Measurements from ENCODE around the gene FRS2. TPM values are rescaled to one million over a fixed set of nuclear protein-coding genes. Genes with fewer than 3 reads are reported as not detected.
"Not testable (repeated sequence)": the region's sequence is repeated elsewhere in the genome, so short reads cannot be mapped to it uniquely, and the experiment has no call there.

The FRS2 gene, protein sequence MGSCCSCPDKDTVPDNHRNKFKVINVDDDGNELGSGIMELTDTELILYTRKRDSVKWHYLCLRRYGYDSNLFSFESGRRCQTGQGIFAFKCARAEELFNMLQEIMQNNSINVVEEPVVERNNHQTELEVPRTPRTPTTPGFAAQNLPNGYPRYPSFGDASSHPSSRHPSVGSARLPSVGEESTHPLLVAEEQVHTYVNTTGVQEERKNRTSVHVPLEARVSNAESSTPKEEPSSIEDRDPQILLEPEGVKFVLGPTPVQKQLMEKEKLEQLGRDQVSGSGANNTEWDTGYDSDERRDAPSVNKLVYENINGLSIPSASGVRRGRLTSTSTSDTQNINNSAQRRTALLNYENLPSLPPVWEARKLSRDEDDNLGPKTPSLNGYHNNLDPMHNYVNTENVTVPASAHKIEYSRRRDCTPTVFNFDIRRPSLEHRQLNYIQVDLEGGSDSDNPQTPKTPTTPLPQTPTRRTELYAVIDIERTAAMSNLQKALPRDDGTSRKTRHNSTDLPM
- total RNA-seq, result 25.2 TPM
- long read RNA-seq, partial matches to known transcripts, result 0 of 1 reads
- long read RNA-seq, other reads (novel, unspliced or antisense), result 0 of 1 reads

DNA sequence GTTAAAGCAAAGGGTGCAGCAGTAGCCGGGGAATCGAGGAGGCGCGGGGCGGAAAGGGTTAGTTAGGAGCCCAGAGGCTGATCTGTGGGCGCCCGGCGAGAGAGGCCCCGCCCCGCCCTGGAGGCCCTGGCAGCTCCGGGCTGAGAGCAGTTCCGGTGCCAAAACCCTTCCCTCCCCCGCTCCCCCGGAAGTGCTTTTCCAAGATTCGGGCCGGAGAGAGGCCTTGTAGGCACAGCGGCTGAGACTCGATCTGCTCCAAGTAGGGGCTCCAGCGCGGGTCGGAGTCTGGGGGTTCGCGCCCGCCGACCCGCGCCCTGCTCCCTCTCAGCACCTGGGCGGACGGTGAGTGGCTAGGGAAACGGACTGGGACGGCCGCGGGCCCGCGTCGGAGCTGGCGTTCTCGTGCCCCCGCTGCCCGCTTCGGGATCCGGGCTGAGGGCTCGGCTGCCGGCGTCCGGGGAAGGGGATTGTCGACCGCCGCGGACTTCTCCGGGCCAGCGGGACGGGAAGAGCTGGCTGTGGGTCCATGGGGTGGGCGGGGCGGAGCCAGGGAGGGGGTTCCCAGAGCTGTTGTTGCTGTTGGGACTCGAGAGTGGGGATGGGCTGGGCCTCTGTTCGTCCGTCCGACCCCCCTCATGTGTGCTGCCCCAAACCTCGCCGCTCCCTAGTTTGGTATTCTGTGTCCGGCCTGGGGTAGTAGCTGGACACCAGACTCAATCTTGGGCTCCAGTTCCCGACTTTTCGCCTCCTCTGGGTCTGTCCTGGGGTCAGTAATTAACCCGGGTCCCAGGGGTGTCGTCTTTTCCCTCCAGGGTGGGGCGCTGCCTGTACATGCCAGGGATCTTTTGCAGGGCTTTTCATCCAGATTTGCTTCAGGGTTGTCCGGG is at the start of gene FRS2:
Gene FRS2, plus strand, starts transcription at position 200 of the 887 bp plus-strand sequence. CDS start 98,643 bp downstream, outside the sequence.
- intact Hi-C loops (cut with micrococcal nuclease), result no loop called here
- DNase-seq (peak; percentile 95), ATAC-seq (peak; percentile 99)

DNA sequence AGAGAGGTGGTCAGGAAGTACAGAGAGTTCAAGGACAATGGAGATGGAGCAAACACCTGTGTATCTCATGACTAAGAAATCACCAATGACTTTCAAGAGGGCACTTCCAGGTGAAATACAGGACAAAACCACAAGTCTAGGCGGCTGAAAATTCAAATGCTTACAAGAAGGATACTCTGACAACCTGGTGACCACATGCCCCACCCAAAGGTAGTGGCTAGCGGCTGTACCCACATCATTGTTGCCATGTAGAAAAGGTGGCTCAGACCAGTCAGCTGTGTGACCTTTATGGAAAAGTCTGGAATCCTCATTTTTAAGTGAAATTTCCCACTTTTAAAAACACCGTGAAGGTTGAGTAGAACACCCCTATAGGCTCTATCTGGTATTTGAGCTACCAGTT is 48.6 kb upstream of the FRS2 start:
- intact Hi-C loops (cut with micrococcal nuclease), result no loop called here
- DNase-seq (no peak), ATAC-seq (no peak)

DNA sequence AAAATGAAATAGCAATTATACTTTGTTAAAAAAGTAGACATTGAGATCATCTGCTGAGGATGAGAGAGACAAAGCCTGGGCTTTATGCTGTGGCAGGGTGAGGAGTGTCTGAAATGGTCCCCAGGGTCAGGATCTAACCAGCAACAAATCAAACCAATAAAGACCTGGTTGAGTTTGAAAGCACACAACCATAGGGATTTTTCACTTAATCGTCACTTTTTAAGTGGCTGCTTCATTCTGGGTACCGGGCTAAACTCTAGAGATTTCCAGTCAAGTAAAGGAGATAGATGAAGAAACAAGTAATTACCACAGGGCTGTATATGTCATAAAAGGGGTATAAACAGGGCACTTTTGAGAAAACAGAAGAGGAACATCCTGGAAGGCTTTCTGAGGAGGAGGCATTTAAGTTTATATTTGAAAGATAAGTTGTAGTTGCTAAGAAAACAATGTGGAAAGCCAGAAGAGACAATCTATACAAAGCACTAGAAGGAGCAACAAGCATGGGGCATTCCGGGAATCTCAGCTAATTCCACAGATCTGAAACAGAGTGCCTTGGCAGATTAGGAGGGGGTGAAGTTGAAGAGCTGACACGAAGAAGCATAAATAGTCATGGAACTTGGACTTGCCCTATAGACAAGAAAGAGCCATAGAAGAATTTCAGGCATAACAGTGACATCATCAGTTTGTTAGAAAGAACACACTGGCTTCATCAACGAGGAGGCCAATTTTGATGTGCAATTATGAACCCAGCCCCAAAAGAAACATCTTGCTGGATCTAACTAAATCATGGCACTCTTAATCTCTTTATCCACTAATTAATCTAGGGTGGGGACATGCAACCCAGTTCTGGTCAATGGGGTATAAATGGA is 46.9 kb upstream of the FRS2 start:
- intact Hi-C loops (cut with micrococcal nuclease), result no loop called here
- no peak for ATAC-seq
- no peak for DNase-seq

DNA sequence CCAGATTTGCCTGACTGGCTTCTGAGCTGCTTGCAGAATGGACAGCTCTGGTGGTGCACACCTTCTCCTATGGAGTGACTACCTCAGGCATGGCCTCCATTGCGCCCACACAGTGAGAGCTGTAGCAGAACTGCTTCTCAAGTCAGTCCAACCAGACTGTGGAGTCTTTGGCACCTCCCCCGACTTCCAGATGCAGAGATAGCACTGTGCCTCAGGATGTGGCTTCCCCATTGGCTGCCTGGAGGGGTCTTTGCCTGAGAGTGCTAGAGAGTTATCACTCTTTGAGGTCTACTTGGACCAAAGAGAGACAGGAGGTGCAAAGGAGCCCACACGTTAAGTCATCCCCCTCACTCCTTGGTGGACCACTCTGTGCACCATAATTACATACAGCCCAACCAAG is 44.8 kb upstream of the FRS2 start:
- intact Hi-C loops (cut with micrococcal nuclease), result no loop called here
- DNase-seq (no peak), ATAC-seq (no peak)

DNA sequence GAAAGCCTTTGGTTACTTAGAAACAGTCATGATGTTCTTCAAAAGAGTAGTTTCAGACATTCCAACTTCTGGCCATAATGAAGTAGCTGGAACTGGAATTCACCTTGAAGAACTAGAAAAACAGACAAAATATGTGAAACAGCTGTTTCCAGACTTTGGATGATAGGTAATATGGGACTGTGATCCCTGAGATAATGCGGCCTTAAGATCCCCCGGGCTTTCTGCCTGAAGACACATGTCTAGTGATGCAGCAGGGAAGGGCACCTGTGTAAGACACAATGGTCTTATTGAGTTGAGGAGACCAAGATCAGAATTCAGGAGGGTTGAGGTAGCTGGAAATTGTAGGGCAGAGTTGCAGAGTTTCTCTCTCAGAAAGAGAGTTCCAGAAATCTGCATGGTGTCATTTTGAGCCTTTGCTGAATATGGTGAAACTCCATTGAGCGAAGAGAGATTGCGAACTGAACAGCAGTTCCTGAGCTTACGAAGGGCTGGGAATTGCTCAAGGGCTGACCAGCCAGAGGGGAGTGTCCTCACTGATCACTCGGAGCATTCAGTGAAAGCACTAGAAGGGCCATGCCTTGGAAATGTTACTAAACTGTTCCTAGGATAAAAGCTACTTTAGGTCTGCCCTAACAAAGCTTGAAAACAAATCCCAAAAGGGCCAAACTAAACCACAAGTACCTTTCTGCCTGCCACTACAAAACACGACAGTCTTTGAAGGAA is 41.7 kb upstream of the FRS2 start:
- intact Hi-C loops (cut with micrococcal nuclease), result no loop called here
- DNase-seq (no peak), ATAC-seq (no peak)

DNA sequence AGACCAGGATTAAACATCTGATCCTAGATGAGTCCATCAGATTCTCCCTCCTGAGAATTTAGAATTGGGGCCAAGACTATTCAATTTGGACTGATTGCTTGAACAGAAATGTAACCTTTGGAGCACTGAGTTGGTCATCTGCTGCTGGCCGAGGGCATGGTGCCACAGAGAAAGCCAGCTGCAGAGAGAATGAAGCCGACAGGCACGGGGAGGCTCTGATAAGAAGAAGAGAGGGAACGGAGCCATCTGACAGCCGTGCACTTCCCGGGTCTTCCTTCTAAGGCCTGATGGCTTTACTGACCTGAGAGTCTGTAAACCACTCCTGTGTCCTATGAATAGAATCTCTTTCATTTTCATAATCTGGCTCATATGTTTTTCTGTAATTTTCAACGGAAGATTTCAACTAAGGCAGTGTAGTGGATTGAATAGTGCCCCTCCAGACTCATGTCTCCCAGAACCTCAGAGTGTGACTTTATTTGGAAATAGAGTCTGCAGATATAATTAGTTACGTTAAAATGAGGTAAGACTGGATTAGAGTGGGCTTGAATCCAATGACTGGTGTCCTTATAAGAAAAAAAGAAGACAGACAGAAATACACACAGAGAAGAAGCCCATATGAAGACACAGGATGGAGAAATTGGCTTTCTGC is 39.1 kb upstream of the FRS2 start:
- DNase-seq (peak; percentile 62), ATAC-seq (peak; percentile 92)
- intact Hi-C loops (cut with micrococcal nuclease), result no loop called here

DNA sequence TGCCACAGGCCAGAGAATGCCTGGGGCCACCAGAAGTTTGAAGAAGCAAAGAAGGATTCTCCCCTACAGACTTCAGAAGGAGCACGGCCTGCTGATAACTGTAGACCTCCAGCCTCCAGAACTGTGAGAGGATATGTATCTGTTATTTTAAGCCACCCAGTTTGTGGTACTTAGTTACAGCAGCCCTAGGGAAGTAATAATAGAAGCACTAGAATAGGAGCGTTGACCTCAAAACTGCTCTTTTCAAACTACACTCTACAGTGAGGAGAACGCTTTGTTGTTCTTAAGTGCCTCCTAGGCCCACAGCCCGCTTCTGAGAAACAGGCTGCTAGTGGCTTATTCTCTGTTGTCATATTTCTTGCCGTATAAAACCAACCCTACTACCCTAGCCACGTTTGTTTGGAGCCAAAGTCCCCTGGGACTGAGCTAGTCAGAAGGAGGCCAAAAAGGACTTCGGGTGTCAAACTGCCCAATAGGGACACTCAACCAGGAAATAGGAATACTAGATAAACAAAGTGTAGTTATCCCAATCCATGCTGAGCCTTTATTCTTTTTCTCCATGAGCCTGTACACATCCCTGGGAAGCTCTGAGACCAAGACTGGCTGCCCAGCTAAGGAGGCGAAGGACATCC is 38.5 kb upstream of the FRS2 start:
- intact Hi-C loops (cut with micrococcal nuclease), result no loop called here
- ATAC-seq (peak; percentile 85), DNase-seq (no peak)

DNA sequence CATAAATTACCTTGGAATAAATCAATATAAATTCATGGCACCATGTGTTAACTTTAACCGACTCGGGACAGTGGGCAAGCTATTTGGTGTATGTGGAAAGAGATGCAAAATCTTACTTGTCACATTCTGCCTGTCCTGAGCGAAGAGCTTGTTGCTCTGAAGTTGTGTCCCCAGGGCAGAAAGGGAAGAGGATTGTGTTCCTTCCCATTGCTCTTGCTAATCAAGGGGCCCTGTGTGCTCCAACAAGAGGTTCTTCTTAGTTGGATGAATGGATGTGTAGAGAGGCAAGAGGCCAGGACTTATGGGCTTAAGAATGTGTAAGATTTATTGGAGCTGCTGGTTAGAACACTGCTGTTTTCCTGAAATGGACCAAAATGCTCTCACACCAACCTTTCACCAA is 36.5 kb upstream of the FRS2 start:
- intact Hi-C loops (cut with micrococcal nuclease), result no loop called here
- no peak for ATAC-seq
- DNase-seq, result no peak

DNA sequence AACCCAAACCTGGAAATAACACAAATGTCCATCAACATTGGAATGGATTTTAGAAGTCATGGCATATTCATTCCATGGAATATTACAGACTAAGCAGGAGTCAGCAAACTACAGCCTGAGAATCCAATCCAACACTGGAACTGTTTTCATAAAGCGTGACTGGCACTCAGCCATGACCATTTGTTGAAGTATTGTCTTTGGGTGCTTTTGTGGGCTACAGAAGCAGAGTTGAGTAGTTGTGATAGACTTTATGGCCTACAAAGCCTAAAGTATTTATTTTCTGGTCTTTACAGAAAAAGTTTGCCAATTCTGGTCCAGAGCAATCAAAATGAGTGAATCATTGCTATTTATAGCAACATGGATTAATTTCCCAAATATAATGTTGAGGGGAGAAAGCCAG is 34.5 kb upstream of the FRS2 start:
- intact Hi-C loops (cut with micrococcal nuclease), result no loop called here
- ATAC-seq, result no peak

DNA sequence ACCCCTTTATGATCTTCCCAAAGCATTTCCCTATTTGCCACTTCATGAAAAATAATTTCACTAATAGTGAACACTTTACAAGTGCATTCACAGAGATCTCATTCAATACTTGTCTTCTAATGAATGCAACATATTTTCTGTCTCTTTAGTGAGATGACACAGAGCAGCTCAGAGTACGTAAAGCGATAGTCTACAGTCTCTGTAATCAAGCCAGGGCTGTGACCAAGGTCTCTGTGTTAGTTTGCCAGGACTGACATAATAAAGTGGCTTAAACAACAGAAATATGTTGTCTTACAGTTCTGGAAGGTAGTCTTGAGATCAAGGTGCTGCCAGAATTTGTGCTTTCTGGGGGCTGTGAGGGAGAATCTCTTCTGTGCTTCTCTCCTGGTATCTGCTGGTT is 33.1 kb upstream of the FRS2 start:
- ATAC-seq, result no peak
- intact Hi-C loops (cut with micrococcal nuclease), result no loop called here

More for the DNA sequence above, 34.5 kb upstream of the FRS2 start:
- no peak for DNase-seq

DNA sequence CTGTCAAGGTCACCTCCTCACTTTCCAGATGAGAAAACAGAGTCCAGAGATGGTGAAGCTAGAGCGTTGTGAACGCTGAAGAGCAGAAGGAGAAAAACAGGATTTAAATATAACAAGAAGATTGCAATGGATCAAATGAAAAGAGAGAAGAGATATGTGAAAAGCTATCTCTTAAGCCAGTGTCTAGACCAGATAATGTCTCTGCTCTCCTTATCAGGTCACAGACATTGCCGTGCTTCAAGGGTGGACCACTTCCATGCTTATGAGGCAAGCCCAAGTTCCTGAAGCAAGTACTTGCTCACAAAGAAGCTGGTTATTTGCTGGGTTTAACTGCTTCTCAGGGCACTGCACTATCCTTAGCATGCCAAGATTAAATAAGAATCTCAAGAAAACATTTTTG is 31.6 kb upstream of the FRS2 start:
- intact Hi-C loops (cut with micrococcal nuclease), result no loop called here
- DNase-seq, result no peak
- ATAC-seq, result no peak

More for the DNA sequence above, 33.1 kb upstream of the FRS2 start:
- no peak for DNase-seq

DNA sequence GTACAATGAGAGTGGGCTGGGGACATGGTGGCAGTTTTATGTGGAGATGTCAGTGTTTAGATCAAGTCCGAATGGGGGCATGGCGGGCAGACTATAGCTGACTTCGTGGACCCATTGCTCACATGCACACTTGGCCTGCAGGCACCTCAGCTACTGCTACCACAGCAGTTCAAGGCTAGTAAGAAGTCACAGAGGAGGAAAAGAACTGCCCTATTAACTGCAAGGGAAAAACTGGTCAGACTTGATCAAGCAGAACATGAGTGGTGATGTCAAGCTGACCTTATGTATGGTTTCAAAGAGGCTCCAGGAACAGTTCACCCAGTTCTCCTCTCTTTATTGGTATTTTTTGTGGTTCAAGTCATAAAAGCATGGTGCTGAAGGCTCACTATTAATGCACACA is 30.2 kb upstream of the FRS2 start:
- DNase-seq (no peak), ATAC-seq (no peak)
- intact Hi-C loops (cut with micrococcal nuclease), result no loop called here

DNA sequence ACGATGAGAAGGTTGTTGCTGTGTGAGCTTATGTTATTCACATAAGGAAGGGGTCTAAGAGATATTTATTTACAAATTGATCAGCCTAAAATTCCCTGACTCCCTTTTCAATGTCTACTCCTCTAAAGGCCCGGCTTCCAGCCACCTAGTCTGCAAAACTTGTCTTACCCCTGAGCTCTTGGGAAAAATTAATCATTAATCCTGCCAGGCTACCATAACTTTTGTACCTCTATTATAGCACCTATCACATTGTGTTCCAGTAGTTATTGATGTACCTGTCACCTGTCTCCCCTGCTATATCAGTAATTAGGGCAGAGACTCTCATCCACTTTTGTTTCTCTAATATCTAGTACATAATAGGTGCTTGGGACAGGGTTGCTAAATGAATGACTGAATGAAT is 29.3 kb upstream of the FRS2 start:
- no peak for DNase-seq
- ATAC-seq, result no peak
- intact Hi-C loops (cut with micrococcal nuclease), result no loop called here

DNA sequence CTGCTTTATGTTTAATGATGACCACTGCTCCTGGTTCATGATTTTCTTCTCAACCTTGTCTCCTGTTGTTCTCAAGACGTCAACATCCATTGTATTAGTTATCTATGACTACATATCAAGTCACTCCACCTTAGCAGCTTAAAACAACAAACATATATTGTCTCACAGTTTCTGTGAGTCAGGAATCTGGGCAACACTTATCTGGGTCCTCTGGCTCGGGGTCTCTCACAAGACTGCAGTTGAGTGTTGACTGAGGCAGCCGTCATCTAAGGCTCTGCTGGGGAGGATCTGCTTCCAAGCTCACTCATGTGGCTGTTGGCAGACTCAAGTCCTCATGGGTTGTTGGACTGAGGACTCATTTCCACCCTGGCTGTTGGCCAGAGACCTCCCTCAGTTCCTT is 27.3 kb upstream of the FRS2 start:
- ATAC-seq (no peak), DNase-seq (no peak)
- intact Hi-C loops (cut with micrococcal nuclease), result no loop called here

DNA sequence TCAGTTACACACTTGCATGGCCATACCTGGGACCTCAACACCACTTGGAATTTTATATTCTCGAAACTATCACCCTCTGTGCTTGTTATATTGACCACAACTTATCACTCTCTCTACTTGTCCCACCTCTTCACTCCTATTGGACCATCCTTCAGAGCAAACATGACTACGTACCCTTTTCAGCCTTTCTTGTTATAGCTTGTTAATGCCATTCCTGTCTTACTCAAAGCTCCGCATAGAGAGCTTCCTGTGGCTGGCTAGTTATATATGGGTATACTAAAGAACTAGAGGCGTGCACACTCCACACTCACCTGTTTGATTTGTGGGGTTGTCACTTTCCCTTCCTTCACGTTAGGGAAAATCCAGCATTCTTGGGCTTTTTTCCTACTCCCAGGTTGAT is 26.3 kb upstream of the FRS2 start:
- no peak for DNase-seq
- intact Hi-C loops (cut with micrococcal nuclease), result no loop called here
- no peak for ATAC-seq

DNA sequence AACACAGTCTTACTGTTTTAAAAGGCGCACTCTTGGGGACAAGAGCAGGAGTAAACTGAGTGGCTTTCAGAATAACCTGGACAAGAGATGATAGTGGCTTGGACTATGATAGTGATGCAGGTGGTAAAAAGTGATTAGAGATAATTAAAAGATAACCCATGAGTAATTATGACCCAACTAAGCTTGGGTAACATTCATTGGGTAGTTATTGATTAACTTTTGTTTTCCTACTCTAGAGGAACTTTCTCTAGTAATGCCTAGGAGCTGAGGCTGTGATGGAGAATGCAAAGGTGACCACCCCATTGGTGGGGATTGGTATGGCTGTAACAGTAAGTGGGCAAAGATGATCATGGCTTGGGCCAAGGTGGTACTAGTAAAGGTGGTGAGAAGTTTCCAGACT is 22.3 kb upstream of the FRS2 start:
- intact Hi-C loops (cut with micrococcal nuclease), result no loop called here
- ATAC-seq (no peak), DNase-seq (no peak)

DNA sequence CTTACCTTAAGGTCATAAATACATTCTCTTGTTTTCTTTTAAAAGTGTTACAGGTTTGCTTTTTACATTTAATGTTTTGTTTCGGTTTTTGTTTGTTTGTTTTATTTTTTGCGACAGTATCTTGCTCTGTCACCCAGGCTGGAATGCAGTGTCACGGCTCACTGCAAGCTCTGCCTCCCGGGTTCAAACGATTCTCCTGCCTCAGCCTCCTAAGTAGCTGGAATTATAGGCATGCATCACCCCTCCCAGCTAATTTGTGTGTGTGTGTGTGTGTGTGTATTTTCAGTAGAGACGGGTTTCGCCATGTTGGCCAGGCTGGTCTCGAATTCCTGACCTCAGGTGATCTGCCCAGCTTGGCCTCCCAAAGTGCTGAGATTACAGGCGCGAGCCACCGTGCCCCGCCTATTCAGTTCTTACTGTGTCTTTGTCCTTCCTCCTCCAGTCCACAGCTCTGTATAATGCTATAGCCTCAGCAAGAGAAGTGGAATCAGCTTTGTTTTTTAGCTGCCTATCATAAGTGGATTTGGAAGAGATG is 17.5 kb upstream of the FRS2 start:
- DNase-seq; ATAC-seq; intact Hi-C loops (cut with micrococcal nuclease): not testable (repeated sequence)

All from left ventricle myocardium superior (tissue), 1 donor.